ENCODE data around the gene PERM1.

GRCh38 chr1:978835-979743, 2.8 kb downstream of the PERM1 start:
- no peak for TF ChIP-seq POLR2AphosphoS5 (IDR thresholded peaks at IDR 0.05)
- no peak for TF ChIP-seq CTCF (IDR thresholded peaks at IDR 0.05)
- TF ChIP-seq POLR2A (IDR thresholded peaks at IDR 0.05; ENCODE audit: low read depth) = no peak
- no peak for TF ChIP-seq EP300 (IDR thresholded peaks at IDR 0.05)

Measured in esophagus muscularis mucosa (tissue), 4 donors.